Left lung (tissue), 10 donors: Measurements from ENCODE around the gene C1orf94. TPM values are rescaled to one million over a fixed set of nuclear protein-coding genes. Genes with fewer than 3 reads are reported as not detected.

ENCODE experiments used
- ATAC-seq: fragments of 200-7000 bp; cut with Tn5 transposase; one replicate; pipeline ENCODE4 v1.9.1; 2020; ENCODE audit warnings: moderate library complexity
- DNase-seq, 4 donors: peaks; one replicate each; pipeline ENCODE4 v3.0.0-alpha.2; 2013 to 2020
- H3K27ac ChIP-seq, 2 donors: fragments of 200-600 bp; sonication (generic) in 1 of 2; one replicate each; pipeline versions ENCODE4 v1.5.0 to v1.8.0; 2020 to 2021
- H3K27me3 ChIP-seq, 2 donors: fragments of 200-600 bp; sonication (generic) in 1 of 2; one replicate each; pipeline versions ENCODE4 v1.5.0 to v1.8.0; 2020 to 2021
- H3K36me3 ChIP-seq, 2 donors: fragments of 200-600 bp; sonication (generic) in 1 of 2; one replicate each; pipeline versions ENCODE4 v1.5.0 to v1.8.0; 2020 to 2021
- H3K4me1 ChIP-seq, 2 donors: fragments of 200-600 bp; one replicate each; pipeline ENCODE4 v1.8.0; 2021
- H3K4me3 ChIP-seq, 2 donors: fragments of 200-600 bp; sonication (generic) in 1 of 2; one replicate each; pipeline versions ENCODE4 v1.5.0 to v1.8.0; 2020 to 2021; ENCODE audit warnings: mild to moderate bottlenecking in 1 of 2
- H3K9me3 ChIP-seq, 2 donors: fragments of 200-600 bp; sonication (generic) in 1 of 2; one replicate each; pipeline versions ENCODE4 v1.5.0 to v1.8.0; 2020 to 2021
- intact Hi-C, 2 donors: fragments of 100-400 bp; cut with DNase I; formaldehyde crosslinking; loops; one replicate each; pipeline versions ENCODE4 v1.11.2 to v1.14.2; 2022
- polyA plus RNA-seq, 6 donors: library from polyadenylated mRNA; unstranded; fragments of 120-200 nt; gene quantifications; one replicate each; pipeline ENCODE4 v1.2.1, GENCODE V29; 2013; ENCODE audit not compliant: insufficient read length in 6 of 6
- total RNA-seq, 2 donors: library from RNA; stranded (reverse); fragmentation: NEBNext Ultra II Directional; extraction: Animal tissue kit (Norgen Biotek cat#: 25700); gene quantifications; one replicate each; pipeline ENCODE4 v1.2.1, GENCODE V29; 2021
- TF ChIP-seq, protein P1 (sequence below), 2 donors: fragments of 200-600 bp; sonication (generic) in 1 of 2; IDR thresholded peaks; one replicate each; pipeline versions ENCODE4 v1.5.0 to v1.8.0; 2021; ENCODE audit warnings: antibody characterized with exemption in 2 of 2
- donor health status: DM: no; HTN: yes; CAD: no.
- donor health status: DM: no; HTN: no; CAD: no.

Gene C1orf94
- total and polyA plus RNA-seq, 8 donors: not detected

DNA sequence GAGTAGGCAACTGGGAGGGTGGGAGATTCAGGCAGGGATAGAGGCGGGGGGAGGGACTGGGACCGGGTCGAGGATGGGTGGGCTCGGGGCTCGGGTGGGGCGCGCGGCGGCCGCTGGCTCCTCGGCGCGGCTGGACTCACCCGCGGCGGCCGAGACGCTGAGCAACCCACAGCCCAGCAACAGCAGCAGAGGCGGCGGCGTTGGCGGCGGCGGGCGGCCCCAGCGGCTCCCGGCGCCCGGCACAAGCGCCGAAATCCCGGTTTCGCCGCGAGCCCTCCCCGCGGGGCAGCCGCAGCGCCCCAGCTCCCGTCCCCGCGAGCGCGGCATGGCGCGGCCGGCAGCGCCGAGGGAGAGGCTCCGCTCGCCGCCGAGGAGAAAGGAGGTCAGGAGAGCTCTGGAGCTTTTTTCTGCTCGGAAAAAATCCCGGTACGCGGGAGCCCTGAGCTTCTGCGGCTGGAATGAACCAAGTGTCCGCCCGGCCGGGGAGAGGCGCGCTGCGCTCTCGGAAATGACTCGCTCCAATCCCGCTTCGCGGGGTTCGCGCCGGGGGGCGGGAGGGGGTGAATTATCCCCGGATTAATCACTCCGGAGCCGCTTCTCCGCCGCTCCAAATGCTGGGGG lies 11.8 kb upstream of the C1orf94 start, which contains the start of gene CSMD2:
Gene CSMD2, minus strand, starts transcription at position 460 of the 621 bp plus-strand sequence. Its CDS starts 133 bp downstream, at position 327.
- TF ChIP-seq, protein P1, sequence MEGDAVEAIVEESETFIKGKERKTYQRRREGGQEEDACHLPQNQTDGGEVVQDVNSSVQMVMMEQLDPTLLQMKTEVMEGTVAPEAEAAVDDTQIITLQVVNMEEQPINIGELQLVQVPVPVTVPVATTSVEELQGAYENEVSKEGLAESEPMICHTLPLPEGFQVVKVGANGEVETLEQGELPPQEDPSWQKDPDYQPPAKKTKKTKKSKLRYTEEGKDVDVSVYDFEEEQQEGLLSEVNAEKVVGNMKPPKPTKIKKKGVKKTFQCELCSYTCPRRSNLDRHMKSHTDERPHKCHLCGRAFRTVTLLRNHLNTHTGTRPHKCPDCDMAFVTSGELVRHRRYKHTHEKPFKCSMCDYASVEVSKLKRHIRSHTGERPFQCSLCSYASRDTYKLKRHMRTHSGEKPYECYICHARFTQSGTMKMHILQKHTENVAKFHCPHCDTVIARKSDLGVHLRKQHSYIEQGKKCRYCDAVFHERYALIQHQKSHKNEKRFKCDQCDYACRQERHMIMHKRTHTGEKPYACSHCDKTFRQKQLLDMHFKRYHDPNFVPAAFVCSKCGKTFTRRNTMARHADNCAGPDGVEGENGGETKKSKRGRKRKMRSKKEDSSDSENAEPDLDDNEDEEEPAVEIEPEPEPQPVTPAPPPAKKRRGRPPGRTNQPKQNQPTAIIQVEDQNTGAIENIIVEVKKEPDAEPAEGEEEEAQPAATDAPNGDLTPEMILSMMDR (IDR thresholded peaks at IDR 0.05): no peak
- Histone ChIP-seq H3K27me3 (peaks cover 49 to 100% of the 10 kb centered on the region in 2 donors), H3K27ac (no peak within 1 kb of the TSS), H3K36me3 (no peaks in the 10 kb centered on the region), H3K9me3 (no peaks in the 10 kb centered on the region), H3K4me3 (peak within 1 kb of the TSS; percentile 28), H3K4me1 (peaks cover 11 to 33% of the 10 kb centered on the region in 2 donors)
- ATAC-seq: peak; percentile 19
- intact Hi-C loops: no loop called here
- peak in 2 of 4 donors; percentile 32 to 52 for DNase-seq

DNA sequence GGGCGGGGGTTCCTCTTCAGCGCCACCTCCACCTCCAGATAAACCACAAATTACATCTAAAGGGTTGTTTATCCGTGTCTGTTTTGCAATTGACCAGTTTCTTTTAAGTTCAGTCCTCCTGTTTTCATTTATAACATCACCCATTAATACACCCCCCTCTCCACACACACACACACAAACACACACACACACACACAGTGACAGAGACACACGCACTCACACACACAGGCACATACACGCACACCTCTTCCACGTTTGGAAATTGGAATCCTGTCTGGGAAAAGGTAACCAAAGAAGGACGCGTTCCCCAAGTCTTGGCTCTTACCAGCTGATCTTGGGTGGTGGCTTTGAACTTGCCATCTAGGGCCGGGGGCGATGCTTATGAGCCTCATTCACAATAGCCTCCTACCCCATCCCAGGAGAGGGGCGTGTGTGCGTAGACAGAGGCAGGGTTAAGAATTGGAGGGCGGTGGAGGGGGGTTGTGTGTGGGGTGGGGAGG lies 11.2 kb upstream of the C1orf94 start:
- Histone ChIP-seq H3K36me3 (no peaks in the 10 kb centered on the region), H3K9me3 (no peaks in the 10 kb centered on the region), H3K27ac (no peak overlapping the region), H3K27me3 (peaks cover 49 to 99% of the 10 kb centered on the region in 2 donors), H3K4me1 (peaks cover 11 to 33% of the 10 kb centered on the region in 2 donors), H3K4me3 (peak overlapping the region in 1 of 2 donors; percentile 28)
- intact Hi-C loops: no loop called here
- DNase-seq (no peak), ATAC-seq (no peak)
- TF ChIP-seq, protein P1 (IDR thresholded peaks at IDR 0.05): no peak

DNA sequence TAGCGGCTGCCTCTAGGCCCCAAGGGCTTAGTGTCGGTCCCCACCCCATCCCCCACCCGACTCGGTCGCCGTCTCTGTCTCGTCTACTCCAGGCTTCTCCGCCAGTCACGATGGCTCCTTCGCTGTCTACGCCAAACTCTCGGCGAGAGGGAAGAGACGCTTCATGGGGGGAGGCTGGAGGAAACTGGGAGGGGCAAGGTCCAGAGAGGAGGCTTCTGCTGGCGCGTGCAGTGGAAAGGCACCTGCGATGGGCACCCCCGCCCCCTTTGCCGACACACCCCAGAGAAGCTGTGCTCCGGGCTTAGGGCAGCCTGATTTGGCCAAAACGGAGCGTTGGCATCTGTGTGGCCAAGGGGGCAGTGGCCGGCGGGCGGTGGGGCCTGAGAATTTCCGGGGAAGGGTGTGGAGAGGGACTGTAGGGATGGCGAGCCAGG lies 10.5 kb upstream of the C1orf94 start:
- intact Hi-C loops: no loop called here
- no peak for ATAC-seq
- Histone ChIP-seq H3K4me3 (no peak overlapping the region), H3K36me3 (no peaks in the 10 kb centered on the region), H3K27ac (no peak overlapping the region), H3K4me1 (peaks cover 11 to 33% of the 10 kb centered on the region in 2 donors), H3K27me3 (peaks cover 49 to 99% of the 10 kb centered on the region in 2 donors), H3K9me3 (no peaks in the 10 kb centered on the region)
- DNase-seq: peak in 1 of 4 donors; percentile 72
- TF ChIP-seq, protein P1 (IDR thresholded peaks at IDR 0.05): no peak

DNA sequence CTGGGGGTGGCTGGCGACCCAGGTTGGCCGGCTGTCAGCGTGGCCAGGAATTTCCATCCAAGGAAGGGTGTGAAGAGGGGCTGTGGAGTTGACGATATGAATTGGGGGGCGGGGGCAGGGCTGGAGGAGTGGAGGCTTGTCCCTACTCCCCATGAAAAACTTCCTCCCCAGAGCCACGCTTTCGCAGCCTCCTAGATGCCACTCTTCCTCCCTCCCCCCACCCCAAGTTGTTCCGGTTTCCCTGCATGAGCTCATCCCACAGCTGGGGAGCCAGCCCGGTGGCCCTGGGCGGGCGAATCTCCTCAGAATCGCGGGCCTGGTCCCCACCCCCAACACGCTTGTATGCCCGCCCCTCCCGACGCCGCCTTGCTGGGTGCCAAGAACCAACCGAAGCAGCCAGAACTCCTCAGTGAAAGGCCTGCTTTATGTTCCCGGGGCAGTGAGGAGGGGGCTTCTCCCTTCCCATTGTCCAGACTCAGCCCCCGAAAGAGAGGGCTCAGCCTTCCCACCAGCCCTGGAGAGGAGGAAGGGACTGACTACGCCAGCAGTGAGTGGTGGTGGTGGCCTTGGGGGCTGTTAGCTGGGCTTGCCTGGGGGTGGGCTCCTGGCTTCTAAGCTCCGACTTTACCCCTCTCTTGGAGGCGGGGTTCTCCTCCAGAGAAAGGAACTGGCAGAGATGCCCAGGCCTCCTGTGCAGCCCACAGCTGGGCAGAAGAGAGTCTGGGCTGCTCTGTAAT lies 9.9 kb upstream of the C1orf94 start:
- Histone ChIP-seq H3K27ac (no peak overlapping the region), H3K9me3 (no peaks in the 10 kb centered on the region), H3K36me3 (no peaks in the 10 kb centered on the region), H3K4me1 (peaks cover 11 to 33% of the 10 kb centered on the region in 2 donors), H3K27me3 (peaks cover 44 to 99% of the 10 kb centered on the region in 2 donors), H3K4me3 (no peak overlapping the region)
- TF ChIP-seq, protein P1 (IDR thresholded peaks at IDR 0.05): no peak
- ATAC-seq (no peak), DNase-seq (no peak)
- intact Hi-C loops: no loop called here

DNA sequence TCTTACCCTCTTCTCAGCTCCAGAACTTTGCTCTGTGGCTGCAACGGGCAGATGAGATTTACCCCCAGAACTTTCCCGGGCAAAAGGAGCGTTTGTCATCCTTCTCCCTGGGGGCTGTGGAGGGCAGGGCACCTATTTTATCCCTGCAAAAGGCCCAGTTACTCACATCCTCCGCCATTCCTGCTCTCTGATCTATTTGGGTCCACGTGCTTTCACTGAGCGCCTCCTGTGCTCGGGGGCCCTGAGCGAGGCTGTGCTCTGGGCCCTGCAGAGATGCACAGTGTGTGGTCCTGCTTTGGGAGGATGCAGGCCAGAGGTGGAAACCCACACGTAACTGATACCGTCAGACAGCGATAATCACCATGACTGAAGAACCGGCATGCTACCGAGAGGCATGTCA lies 9.3 kb upstream of the C1orf94 start:
- H3K27ac ChIP-seq: no peak overlapping the region
- DNase-seq: no peak
- no peak overlapping the region for H3K4me3 ChIP-seq
- no peak for ATAC-seq
- intact Hi-C loops: no loop called here
- TF ChIP-seq, protein P1 (IDR thresholded peaks at IDR 0.05): no peak
- H3K27me3 ChIP-seq: peaks cover 44 to 99% of the 10 kb centered on the region in 2 donors
- H3K36me3 ChIP-seq: no peaks in the 10 kb centered on the region
- H3K9me3 ChIP-seq: no peaks in the 10 kb centered on the region
- peaks cover 11 to 33% of the 10 kb centered on the region in 2 donors for H3K4me1 ChIP-seq
